Activated CD4-positive, alpha-beta T cell treated with anti-CD3 and anti-CD28 coated beads for 1 hour (primary cell): ENCODE measurements around the gene RETN.

ENCODE experiments used
- DNase-seq: peaks from one replicate; pipeline ENCODE4 v3.0.0-alpha.2; 2020

RETN gene

GRCh38 chr19:7661744-7662538, 6.9 kb upstream of the RETN start:
- no peak for DNase-seq

GRCh38 chr19:7662657-7663056, 6.2 kb upstream of the RETN start:
- DNase-seq, result no peak

GRCh38 chr19:7663706-7664105, 5.1 kb upstream of the RETN start:
- DNase-seq, result no peak

GRCh38 chr19:7665076-7665475, 3.8 kb upstream of the RETN start:
- no peak for DNase-seq

- no peak for DNase-seq
These were observed 792 bp downstream of the RETN start for GRCh38 chr19:7669641-7670040.

- DNase-seq, result no peak
These were observed 1.4 kb downstream of the RETN start for GRCh38 chr19:7670150-7670783.

GRCh38 chr19:7670790-7671189, 1.9 kb downstream of the RETN start:
- DNase-seq, result no peak

GRCh38 chr19:7672522-7672921, 3.7 kb downstream of the RETN start:
- no peak for DNase-seq

GRCh38 chr19:7674010-7675005, 5.5 kb downstream of the RETN start:
- no peak for DNase-seq

- no peak for DNase-seq
These were observed 7.5 kb downstream of the RETN start for GRCh38 chr19:7676376-7676775.

GRCh38 chr19:7676854-7677253, 8.0 kb downstream of the RETN start, which contains the start of gene MCEMP1:
TSS of gene MCEMP1 (plus strand) at chr19:7677090. CDS start at chr19:7677121, 31 bp downstream.
- no peak for DNase-seq

- DNase-seq, result no peak
These were observed 8.9 kb downstream of the RETN start for GRCh38 chr19:7677669-7678311.

GRCh38 chr19:7678971-7679751, 10.3 kb downstream of the RETN start:
- DNase-seq, result peak; percentile 59

- no peak for DNase-seq
These were observed 11.1 kb downstream of the RETN start for GRCh38 chr19:7679771-7680605.

GRCh38 chr19:7680606-7681339, 11.9 kb downstream of the RETN start, which contains the start of gene TRAPPC5:
TSS of gene TRAPPC5 (plus strand) at chr19:7680833. CDS start at chr19:7682254, 1,421 bp downstream.
- DNase-seq, result peak; percentile 82

- peak; percentile 68 for DNase-seq
These were observed 12.7 kb downstream of the RETN start for GRCh38 chr19:7681340-7682174.

GRCh38 chr19:7682175-7682855, 13.5 kb downstream of the RETN start:
- DNase-seq, result no peak
